ENCODE data around the gene TBC1D19. TPM values are rescaled to one million over a fixed set of nuclear protein-coding genes. Genes with fewer than 3 reads are reported as not detected.

Gene TBC1D19
- total RNA-seq, 4 donors from 2014 or later, result 9.8 to 17.0 (median 14.4) TPM

- TF ChIP-seq, protein P1, sequence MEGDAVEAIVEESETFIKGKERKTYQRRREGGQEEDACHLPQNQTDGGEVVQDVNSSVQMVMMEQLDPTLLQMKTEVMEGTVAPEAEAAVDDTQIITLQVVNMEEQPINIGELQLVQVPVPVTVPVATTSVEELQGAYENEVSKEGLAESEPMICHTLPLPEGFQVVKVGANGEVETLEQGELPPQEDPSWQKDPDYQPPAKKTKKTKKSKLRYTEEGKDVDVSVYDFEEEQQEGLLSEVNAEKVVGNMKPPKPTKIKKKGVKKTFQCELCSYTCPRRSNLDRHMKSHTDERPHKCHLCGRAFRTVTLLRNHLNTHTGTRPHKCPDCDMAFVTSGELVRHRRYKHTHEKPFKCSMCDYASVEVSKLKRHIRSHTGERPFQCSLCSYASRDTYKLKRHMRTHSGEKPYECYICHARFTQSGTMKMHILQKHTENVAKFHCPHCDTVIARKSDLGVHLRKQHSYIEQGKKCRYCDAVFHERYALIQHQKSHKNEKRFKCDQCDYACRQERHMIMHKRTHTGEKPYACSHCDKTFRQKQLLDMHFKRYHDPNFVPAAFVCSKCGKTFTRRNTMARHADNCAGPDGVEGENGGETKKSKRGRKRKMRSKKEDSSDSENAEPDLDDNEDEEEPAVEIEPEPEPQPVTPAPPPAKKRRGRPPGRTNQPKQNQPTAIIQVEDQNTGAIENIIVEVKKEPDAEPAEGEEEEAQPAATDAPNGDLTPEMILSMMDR (IDR thresholded peaks at IDR 0.05; ENCODE audit: low read depth), result no peak
Observed at GRCh38 chr4:26713563-26714151, 129.8 kb downstream of the TBC1D19 start.

DNA sequence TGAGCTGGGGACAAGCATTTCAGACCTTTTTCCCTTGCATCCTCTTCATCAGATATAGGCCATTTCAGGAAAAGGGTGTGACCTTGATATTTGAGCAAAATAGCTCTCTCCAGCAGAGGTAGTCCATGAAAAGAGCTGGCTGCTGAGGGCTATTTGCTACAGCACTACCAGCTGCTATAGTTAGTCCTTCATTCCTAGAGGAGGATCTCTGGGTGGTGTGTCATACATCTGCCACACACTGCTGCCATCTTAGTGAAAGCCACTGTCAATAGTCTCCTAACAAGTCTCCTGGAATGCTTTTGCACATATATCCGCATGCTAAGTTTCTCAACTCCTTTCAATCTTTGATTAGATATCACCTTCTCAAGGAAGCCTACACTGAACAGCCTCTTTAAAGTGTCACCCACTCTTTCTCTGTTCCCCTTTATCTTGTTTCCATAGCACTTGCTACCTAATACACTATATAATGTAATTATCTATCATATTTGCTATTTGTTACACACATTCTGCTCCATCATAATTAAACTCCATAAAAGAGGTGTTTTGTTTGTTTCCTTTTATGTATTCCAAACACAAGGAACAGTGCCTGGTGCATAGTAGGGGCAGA, 131.9 kb downstream of the TBC1D19 start:
- TF ChIP-seq, protein P1 (IDR thresholded peaks at IDR 0.05; ENCODE audit: low read depth), result no peak

GRCh38 chr4:26717332-26717731, 133.4 kb downstream of the TBC1D19 start:
- TF ChIP-seq, protein P1 (IDR thresholded peaks at IDR 0.05; ENCODE audit: low read depth), result no peak

- TF ChIP-seq, protein P1 (IDR thresholded peaks at IDR 0.05; ENCODE audit: low read depth), result no peak
Observed at GRCh38 chr4:26719954-26720552, 136.2 kb downstream of the TBC1D19 start.

DNA sequence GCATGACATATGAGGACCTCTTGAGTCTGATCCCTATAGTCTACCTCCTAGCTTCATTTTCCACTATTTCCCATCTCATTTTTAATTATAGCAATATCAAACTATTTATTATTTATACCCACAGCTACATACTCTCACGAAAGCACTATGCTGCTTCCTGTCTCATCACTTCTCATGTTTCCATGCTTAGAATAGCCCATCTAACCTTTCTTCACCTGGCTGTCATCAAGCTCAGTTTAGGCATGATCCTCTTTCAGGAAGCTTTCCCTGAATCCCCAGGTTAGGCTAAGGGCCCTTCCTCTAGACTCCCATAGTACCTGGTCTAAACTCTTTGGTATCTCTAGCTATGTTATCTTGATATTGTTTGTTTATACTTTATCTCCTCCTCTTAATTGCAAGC, 137.8 kb downstream of the TBC1D19 start:
- TF ChIP-seq, protein P1 (IDR thresholded peaks at IDR 0.05; ENCODE audit: low read depth), result no peak

GRCh38 chr4:26723216-26723615, 139.3 kb downstream of the TBC1D19 start:
- TF ChIP-seq, protein P1 (IDR thresholded peaks at IDR 0.05; ENCODE audit: low read depth), result no peak

DNA sequence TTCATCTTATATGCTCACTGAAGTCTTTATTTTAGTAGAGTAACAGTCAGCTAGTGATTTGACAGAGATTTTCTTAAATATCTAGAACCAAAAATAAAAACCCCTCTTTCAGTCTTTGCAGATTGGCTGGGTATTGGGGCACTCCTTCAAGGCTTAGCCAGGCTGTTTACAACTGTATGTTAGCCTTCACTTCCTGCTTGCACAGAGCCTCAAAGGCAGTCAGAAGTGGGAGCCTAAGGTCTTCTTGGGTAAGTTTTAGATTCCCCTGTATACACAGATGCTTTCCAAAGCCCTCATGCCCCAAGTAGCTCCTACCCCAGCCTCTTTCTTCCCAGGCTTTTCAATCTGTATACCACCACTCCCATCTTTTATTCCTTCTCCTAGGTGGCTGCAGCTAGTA, 140.7 kb downstream of the TBC1D19 start:
- TF ChIP-seq, protein P1 (IDR thresholded peaks at IDR 0.05; ENCODE audit: low read depth), result no peak
